ENCODE data around the gene MICOS13.
"Not testable (repeated sequence)": the region's sequence is repeated elsewhere in the genome, so short reads cannot be mapped to it uniquely, and the experiment has no call there.

Gene MICOS13

GRCh38 chr19:5680437-5681368 is at the start of gene MICOS13, which contains the start of gene HSD11B1L:
MICOS13 (minus strand) TSS chr19:5680516; CDS start chr19:5680486, 30 bp downstream.
HSD11B1L (plus strand) TSS chr19:5681027; CDS start chr19:5684833, 3,806 bp downstream.
- peak; percentile 96 to 100 (median 99) for DNase-seq

GRCh38 chr19:5727453-5728050 is 47.2 kb upstream of the MICOS13 start:
- no peak for DNase-seq

- DNase-seq, result peak; percentile 82 to 99 (median 98)
Observed at GRCh38 chr19:5719961-5720790, 39.9 kb upstream of the MICOS13 start, which contains the start of the genes CATSPERD and LONP1. CATSPERD (plus strand) TSS chr19:5720637; CDS start chr19:5720738, 101 bp downstream. LONP1 (minus strand) TSS chr19:5720146; CDS start chr19:5720132, 14 bp downstream.

DNA sequence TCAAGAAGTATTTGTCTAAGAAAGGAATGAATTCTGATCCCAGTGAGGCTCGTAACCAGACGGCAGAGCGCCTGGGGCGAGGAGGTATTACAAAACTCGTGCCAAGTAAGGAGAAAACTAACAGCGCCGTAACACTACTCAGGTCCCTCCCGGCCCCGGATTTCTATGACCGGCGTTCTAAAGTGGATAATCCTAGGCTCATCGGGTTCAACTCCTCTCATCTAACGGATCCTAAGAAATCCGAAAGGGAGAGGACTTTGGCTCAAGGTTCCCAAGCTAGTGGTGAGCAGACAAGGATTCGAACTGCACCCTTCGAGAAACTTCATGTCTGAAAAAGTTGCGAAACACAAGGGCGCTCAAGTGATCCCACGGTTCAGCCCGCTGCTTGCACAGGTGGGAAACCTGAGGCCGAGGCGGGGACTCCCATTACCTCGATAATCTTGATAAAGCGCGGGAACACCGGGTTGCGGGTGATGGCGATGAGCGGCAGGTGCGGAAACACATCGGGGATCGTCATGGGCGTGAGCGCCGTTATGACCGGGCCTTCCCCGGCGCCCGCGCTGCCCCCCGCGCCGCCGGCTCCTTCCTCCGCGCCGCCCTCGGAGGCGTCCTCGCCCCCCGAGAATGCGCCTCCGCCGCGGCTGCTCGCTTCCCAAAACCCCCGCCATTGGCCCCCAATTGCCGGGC is 39.1 kb upstream of the MICOS13 start:
- peak in 1 of 14 donors; percentile 40 for DNase-seq

DNA sequence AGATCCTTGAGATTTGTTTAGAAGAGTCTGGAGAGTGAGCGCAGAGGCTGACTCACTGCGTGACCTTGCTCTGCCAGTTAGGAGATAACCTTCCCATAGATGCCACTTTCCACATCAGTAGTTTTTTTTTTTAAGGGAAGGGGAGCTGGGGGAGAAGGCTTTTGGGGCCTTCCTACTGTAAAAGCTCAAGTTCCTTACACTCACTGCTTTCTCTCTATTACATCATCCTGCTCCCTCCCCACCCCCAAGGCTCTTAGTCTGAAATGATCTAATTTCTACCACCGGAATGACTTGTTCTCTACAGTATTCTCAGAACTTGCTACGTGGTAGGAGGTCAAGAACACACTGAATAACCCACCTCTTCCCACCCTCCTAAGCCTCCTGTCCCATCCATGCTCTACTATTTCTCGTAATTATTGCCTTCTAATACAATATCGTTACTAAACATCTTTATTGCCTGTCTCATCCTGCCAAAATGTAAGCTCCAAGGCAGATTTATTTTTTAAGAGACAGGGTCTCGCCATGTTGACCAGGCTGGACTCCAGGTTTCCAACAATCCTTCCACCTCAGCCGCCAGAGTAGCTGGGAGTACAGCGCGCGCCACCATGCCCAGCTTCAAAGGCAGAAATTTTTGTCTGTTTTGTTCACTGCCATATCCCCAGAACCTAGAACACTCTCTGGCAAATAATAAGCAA is 38.4 kb upstream of the MICOS13 start:
- no peak for DNase-seq

- DNase-seq, result no peak
Observed at GRCh38 chr19:5718037-5718578, 37.8 kb upstream of the MICOS13 start.

DNA sequence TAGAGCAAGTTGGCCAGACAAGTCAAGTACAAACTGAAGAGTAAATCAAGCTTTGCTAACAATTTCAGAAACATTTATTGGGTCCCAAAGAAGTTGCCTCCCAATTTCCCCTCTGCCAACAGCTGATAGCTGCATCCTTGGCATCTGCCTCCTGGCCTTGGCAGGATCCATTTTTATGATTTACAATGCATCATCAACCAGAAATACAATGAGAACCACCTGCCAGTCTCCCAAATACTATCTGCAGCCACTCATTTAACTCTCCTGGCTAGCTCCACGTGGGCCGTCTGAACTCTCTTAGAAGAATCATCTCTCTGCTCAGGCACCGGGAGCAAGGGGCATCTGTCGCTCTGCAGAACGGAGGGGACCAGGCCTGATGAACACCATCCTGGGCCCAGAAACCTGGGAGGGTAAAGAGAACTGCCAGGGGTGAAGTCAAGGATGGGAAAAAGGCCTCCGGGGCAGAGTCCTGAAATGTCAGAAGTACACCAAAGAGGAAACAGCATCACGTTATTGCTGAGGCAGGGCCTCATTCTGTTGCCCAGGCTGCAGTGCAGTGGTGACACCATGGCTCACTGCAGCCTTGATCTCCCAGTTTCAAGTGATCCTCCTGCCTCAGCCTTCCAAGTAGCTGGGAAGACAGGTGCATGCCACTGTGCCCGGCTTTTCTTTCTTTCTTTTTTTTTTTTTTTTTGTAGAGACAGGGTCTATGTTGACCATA is 37.1 kb upstream of the MICOS13 start:
- no peak for DNase-seq

DNA sequence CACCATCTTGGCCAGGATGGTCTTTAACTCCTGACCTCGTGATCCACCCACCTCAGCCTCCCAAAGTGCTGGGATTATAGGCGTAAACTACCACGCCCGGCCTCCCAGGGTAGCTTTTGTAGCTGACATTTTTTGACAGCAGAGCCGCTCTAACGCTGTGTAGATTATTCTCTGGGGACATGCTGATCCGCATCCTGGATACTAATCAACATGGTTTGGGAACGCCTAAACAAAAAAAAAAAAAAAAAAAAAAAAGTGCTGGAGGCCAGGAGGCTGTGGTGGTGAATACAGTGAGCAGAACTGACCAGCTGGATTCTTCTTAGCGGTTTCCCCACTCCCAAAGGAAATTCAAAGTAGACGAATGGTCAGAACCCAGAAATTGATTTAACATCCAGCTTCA is 34.5 kb upstream of the MICOS13 start:
- no peak for DNase-seq

DNA sequence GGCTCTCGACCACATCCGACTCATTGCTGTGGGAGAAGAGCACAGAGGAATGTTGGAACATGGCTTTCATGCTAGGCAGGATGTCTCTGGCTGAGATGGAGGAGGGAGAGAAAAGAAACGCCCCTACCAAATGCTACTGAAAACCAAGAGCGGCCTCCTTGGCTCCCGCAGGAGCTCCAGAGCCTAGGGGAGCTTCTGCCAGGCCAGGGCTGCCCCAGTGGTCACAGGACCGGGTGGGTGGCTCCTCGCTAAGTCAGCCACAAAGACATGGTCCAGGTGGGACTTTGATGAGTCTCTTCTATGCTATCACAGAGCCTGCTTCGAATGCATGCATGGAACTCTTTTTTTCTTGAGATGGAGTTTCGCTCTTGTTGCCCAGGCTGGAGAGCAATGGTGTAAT is 32.9 kb upstream of the MICOS13 start:
- no peak for DNase-seq

GRCh38 chr19:5711713-5712161 is 31.4 kb upstream of the MICOS13 start:
- DNase-seq, result no peak

- DNase-seq, result no peak
Observed at GRCh38 chr19:5711025-5711424, 30.7 kb upstream of the MICOS13 start.

- no peak for DNase-seq
Observed at GRCh38 chr19:5707576-5708575, 27.6 kb upstream of the MICOS13 start.

GRCh38 chr19:5706876-5707573 is 26.7 kb upstream of the MICOS13 start:
- DNase-seq, result no peak

DNA sequence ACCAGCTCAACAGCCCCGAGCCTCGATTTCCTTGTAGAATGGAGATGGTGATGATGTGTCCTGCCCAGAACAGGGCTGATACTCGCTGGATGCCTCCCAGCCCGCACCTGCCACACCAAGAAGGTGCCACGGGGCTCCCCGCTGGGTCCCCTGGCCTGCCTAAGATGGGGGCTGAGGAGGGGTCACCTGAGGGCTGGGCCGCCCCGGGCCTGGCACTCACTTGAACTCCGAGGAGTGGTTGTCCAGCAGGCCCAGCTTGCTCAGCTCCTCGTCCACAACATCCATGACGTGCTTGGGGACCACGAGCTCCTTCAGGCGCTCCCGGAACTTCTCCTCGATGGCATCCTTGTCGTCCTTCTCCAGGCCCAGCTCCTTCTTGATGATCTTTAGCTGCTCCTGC is 25.2 kb upstream of the MICOS13 start:
- DNase-seq, result no peak

GRCh38 chr19:5703819-5704818 is 23.8 kb upstream of the MICOS13 start:
- DNase-seq, result no peak

DNA sequence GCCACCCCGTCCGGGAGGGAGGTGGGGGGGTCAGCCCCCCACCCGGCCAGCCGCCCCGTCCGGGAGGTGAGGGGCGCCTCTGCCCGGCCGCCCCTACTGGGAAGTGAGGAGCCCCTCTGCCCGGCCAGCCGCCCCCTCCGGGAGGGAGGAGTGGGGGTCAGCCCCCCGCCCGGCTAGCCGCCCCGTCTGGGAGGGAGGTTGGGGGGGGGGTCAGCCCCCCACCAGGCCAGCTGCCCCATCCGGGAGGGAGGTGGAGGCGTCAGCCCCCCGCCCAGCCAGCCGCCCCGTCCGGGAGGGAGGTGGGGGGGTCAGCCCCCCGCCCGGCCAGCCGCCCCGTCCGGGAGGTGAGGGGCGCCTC is 21.7 kb upstream of the MICOS13 start:
- not testable (repeated sequence) for DNase-seq

Measured in C1 segment of cervical spinal cord (tissue), 14 donors.